SK-N-MC (cell line): ENCODE data around the gene KCTD5.

Experiments used
- DNase-seq: peaks from one replicate; pipeline ENCODE4 v3.0.0-alpha.2; 2011; ENCODE audit warnings: low read depth, low spot score
- H3K27ac ChIP-seq: fragments of 200-600 bp; sonication (generic); 2 replicates; pipeline ENCODE4 v1.5.1; 2016; ENCODE audit warnings: mixed run types
- H3K36me3 ChIP-seq: fragments of 200-600 bp; sonication (generic); 2 replicates; pipeline ENCODE4 v1.6.1; 2017; ENCODE audit warnings: antibody characterized with exemption, low read length, mixed read lengths; ENCODE audit not compliant: insufficient read depth
- H3K4me3 ChIP-seq: fragments of 200-600 bp; sonication (generic); 2 replicates; pipeline ENCODE4 v1.5.1; 2016
- H3K9ac ChIP-seq: fragments of 200-600 bp; sonication (generic); 2 replicates; pipeline ENCODE4 v1.8.0; 2017; ENCODE audit warnings: mixed run types, mixed read lengths; ENCODE audit not compliant: insufficient read length
- H3K9me3 ChIP-seq: fragments of 200-600 bp; sonication (generic); 2 replicates; pipeline ENCODE4 v1.6.1; 2017; ENCODE audit warnings: low read depth, mild to moderate bottlenecking, antibody characterized with exemption, low read length, moderate library complexity, mixed read lengths
- EZH2 ChIP-seq: fragments of 200-600 bp; sonication (generic); IDR thresholded peaks from one replicate; pipeline ENCODE4 v1.6.1; 2017; ENCODE audit warnings: antibody characterized with exemption
- FOXP2 ChIP-seq: optimal IDR thresholded peaks from 2 replicates; pipeline ENCODE3; 2011; ENCODE audit warnings: mild to moderate bottlenecking, moderate library complexity; ENCODE audit not compliant: insufficient read depth; ENCODE audit errors: extremely low read length, control extremely low read depth
- POLR2AphosphoS5 ChIP-seq: IDR thresholded peaks from 2 replicates; pipeline ENCODE4 v1.6.1; 2012; ENCODE audit warnings: mild to moderate bottlenecking, low read depth, low read length, borderline replicate concordance

KCTD5 gene

DNA sequence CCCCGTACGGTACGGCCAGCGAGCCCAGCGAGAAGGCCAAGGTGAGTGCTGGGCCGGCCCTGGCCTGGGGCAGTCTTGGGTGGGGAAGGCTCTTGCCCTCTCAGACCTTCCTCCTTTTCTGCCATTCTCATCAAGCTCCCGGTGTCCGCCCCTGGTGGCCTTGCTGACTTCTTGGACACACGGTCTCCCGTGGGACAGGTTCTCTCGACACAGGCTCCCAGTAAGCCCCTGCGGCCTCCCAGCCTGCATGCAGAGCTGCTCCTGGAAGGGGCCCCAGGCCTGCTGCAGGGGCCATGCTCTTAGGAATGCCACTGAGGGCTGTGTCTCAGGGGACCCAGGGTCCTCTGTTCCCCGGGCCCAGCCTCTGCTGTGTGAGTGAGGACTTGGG is 20.1 kb downstream of the KCTD5 start:
- DNase-seq: no peak
- H3K27ac ChIP-seq: no peak overlapping the region
- H3K4me3 ChIP-seq: no peak overlapping the region
- no peaks in the 10 kb centered on the region; the same call in 1 of the 2 replicates for H3K36me3 ChIP-seq
- TF ChIP-seq EZH2: no peak
- no peak for TF ChIP-seq POLR2AphosphoS5
- no peak for TF ChIP-seq FOXP2
- no peak overlapping the region for H3K9ac ChIP-seq
- no peaks in the 10 kb centered on the region for H3K9me3 ChIP-seq

DNA sequence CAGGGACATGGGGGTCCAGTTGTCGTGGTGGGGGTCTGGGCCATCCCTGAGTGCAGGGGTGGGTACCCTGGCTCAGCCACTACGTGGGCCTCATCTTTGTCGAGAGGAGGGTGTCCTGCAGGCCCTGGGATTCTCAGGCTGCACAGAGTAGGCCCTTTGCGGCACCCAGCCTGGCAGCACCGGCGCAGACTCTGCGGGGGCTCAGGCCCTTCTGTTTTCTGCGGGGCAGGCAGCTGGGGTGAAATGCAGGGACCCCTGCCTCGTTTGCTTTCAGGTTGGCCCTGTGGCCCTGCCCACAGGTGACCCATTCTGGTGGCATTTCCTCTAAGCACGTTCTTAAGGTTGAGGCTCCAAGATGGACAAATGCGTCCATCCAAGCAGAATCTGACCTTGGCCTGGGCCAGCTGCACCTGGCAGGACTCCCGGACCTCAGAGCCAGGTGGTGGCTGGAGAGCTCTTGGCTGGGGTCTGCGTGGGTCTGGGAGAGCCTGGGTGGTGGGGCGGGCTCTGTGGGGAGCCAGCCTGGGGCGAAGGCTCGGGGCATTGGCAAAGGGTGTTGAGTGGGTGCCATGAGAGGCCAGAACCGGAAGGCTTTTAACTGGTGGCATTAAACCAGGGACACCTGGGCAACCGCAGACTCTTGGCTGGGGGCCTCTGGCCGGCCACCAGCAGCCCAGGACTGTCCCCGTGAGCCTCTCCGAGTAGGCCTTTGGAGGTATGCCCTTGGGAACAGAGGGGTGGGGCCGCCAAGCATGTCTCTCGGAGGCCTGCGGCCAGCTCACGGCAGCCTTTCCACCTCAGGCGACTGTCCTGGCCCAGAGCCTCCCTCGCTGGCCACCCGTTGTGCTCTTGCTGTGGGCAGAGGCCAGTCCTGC is 20.8 kb downstream of the KCTD5 start:
- no peaks in the 10 kb centered on the region; the same call in 1 of the 2 replicates for H3K36me3 ChIP-seq
- no peak overlapping the region for H3K27ac ChIP-seq
- H3K9ac ChIP-seq: no peak overlapping the region
- no peak for DNase-seq
- H3K9me3 ChIP-seq: no peaks in the 10 kb centered on the region
- H3K4me3 ChIP-seq: no peak overlapping the region
- TF ChIP-seq FOXP2: no peak
- no peak for TF ChIP-seq EZH2
- TF ChIP-seq POLR2AphosphoS5: no peak

DNA sequence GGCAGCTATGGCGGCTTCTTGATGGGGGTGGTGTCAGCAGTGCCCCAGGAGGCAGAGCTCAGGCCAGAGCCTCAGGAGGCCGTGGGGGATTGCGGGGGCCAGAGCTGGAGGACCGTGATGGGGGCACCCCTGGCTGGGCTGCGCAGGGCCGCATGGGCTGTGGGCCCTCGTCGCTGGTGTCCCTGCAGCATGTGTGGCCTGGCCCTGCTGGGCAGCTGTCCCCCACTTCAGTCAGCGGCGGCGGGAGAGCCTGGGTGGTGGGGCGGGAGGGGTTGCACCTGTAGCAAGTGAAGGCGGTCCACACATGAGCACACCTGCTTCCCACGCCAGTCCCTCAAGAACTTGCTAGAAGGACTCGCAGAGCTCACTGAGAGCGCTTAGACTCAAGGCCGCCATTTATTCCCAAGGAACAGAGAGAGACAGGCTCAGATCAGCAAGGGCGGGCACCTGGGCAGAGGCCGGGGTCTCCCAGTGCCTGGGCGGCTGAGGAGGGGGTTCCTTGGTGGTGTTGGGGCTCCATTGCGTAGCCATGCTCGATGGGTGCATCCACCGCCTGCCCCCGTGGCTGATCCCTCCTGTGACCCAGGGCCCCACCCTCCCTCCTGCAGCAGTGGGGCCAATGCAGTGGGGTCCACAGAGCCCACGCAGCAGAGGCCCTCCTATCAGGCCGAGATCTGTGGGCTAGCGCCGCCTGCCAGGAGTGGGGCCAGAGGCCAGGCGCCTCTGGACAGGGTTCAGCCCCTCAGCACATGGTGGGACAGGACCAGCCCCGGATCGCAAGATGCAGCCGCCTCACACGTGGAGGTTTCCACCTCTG is 22.1 kb downstream of the KCTD5 start:
- no peak overlapping the region for H3K4me3 ChIP-seq
- no peaks in the 10 kb centered on the region for H3K9me3 ChIP-seq
- H3K36me3 ChIP-seq: no peaks in the 10 kb centered on the region; the same call in 1 of the 2 replicates
- no peak for DNase-seq
- no peak overlapping the region for H3K9ac ChIP-seq
- no peak overlapping the region for H3K27ac ChIP-seq
- TF ChIP-seq FOXP2: no peak
- TF ChIP-seq EZH2: no peak
- TF ChIP-seq POLR2AphosphoS5: no peak

DNA sequence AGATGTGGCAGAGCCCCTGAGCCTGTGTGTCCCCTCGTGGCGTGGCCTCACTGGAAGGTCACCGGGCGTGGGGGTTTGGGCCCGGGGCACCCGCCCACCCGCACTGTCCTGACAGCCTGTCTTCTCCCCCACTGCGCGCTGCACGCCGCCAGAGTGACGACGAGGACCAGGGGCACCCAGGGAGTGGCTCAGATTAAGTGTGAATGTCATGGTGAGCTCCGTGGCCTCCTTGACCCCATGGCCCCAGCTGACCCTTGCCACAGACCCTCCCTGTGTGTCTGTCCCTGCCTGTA is 22.6 kb downstream of the KCTD5 start:
- H3K9me3 ChIP-seq: no peaks in the 10 kb centered on the region
- no peak overlapping the region for H3K9ac ChIP-seq
- no peak overlapping the region for H3K27ac ChIP-seq
- H3K4me3 ChIP-seq: no peak overlapping the region
- no peak for DNase-seq
- TF ChIP-seq POLR2AphosphoS5: no peak
- no peak for TF ChIP-seq FOXP2
- no peak for TF ChIP-seq EZH2
- H3K36me3 ChIP-seq: no peaks in the 10 kb centered on the region; the same call in 1 of the 2 replicates

DNA sequence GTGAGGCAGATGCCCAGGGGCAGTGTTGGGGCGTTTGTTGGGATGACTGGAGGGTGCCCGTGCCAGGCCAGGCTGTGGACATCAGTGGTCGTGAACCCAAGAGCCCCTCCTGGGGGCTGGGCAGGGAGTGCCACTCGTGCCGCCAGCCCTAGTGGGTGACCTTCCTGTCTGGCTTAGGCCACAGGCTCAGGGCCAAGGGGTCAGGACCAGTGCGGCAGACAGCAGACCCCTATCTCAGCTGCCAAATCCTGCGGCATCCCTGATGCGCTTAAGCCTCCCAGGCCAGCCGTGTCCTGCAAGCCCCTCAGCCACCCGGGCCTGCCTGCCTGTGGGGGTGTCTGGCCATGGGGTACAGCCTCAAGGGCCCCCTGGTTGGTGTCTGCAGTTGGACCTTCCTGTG is 23.0 kb downstream of the KCTD5 start:
- no peak overlapping the region for H3K9ac ChIP-seq
- H3K36me3 ChIP-seq: no peaks in the 10 kb centered on the region; the same call in 1 of the 2 replicates
- no peak for DNase-seq
- no peaks in the 10 kb centered on the region for H3K9me3 ChIP-seq
- no peak overlapping the region for H3K4me3 ChIP-seq
- H3K27ac ChIP-seq: no peak overlapping the region
- no peak for TF ChIP-seq FOXP2
- TF ChIP-seq EZH2: no peak
- no peak for TF ChIP-seq POLR2AphosphoS5

DNA sequence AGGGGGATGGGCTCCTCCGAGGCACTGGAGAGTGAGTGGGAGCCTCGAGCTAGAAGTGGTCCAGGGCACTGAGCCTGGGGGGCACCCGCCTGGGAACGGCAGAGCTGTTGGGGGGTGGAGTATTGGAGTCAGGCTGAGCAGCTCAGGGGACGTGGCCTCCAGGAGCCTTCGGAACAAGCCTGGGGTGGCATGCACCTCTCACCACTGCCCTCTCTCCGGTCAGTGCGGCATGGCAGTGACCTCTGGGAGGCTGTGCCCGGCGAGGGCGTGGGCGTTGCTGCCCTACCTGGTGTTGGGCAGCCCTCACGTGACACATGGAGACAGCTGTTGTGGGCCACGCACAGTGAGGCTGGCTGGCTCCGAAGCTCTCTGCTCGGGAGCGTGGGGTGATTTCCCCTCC is 23.8 kb downstream of the KCTD5 start:
- H3K9ac ChIP-seq: no peak overlapping the region
- no peaks in the 10 kb centered on the region; the same call in 1 of the 2 replicates for H3K36me3 ChIP-seq
- H3K9me3 ChIP-seq: no peaks in the 10 kb centered on the region
- no peak overlapping the region for H3K4me3 ChIP-seq
- H3K27ac ChIP-seq: no peak overlapping the region
- no peak for TF ChIP-seq POLR2AphosphoS5
- TF ChIP-seq FOXP2: no peak
- no peak for TF ChIP-seq EZH2
- DNase-seq: no peak

DNA sequence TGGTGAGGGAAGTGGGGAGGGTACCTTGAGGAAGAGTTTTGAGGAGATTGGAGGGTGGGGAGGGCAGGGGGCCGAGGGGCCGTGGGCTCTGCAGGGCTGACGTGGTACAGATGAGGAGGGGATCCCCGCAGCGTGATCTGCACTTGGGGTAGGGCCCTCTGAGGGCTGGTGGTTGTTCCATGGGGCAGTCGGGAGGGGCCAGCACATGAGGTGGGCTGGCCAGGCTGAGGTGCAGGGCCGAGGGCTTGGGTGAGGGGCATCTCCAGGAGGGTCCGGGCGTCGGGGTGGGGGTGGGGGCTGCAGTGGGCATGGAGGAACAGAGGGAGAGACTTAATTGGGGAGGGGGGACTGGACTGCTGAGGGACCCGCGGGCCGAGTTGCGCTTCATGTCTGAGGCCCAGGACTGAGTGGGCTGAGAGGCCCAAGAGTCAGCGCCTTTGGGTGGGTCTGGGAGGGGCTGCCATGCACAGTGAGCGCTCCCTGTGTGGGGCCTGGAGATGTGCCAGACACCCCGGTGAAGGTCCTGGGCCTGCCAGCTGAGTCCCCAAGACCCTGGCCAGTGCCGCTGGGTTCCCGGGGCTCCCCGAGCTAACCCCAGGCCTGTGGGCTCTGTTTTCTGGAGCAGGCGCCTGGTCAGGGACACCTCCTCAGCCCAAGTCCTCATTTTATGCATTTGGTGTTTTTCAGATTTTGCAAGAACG is 24.4 kb downstream of the KCTD5 start:
- H3K27ac ChIP-seq: no peak overlapping the region
- no peak overlapping the region for H3K9ac ChIP-seq
- TF ChIP-seq EZH2: no peak
- TF ChIP-seq FOXP2: no peak
- TF ChIP-seq POLR2AphosphoS5: no peak
- no peak overlapping the region for H3K4me3 ChIP-seq
- DNase-seq: no peak
- no peaks in the 10 kb centered on the region for H3K9me3 ChIP-seq
- H3K36me3 ChIP-seq: no peaks in the 10 kb centered on the region; the same call in 1 of the 2 replicates

DNA sequence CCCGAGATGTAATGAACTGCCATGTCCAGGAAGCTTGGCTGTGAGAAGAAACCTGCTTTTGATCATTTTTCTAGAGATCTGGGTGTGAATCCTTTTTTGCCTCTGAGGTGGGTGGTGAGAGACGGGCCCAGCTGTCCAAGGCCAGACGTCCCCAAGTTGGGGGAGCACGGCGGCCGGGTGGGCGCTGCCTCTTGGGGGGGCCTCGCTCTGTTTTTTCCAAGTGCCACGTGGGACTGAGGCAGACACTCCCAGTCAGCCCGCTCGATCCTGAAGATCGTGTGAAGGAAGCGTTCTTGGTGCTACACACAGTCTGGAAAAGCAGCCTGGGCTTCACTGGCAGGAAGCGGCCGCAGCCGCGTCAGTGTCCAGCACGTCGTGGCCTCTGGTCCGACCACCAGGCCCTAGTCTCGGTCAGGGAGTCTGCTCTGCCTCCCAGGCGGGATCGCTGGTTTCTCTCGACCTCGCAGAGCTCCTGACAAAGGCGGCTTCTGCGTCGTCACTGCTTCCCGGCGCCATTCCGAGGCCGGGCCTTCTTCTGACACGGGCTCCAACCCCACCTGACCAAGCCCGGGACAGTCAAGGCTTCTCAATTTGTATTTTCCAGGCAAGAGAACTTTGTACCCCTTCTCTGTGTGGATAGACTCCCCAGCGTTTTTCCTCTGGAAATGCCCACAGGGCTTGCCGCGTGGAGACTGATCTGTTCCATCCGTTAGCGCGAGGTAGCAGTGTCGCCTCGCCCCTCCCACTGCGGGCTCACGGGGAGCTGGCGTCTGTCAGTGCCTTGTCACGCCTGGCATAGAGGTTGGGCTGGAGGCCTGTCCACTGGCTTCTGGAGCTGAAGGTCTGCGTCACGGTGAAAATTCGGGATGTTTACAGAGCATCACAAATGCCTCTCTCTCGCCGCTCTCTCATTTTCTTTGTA is 25.3 kb downstream of the KCTD5 start:
- Histone ChIP-seq H3K9ac (no peak overlapping the region), H3K36me3 (no peaks in the 10 kb centered on the region; the same call in 1 of the 2 replicates), H3K4me3 (no peak overlapping the region), H3K27ac (no peak overlapping the region), H3K9me3 (no peaks in the 10 kb centered on the region)
- no peak for DNase-seq
- TF ChIP-seq FOXP2: no peak
